ENCODE results near the gene VTN.

Gene VTN

DNA sequence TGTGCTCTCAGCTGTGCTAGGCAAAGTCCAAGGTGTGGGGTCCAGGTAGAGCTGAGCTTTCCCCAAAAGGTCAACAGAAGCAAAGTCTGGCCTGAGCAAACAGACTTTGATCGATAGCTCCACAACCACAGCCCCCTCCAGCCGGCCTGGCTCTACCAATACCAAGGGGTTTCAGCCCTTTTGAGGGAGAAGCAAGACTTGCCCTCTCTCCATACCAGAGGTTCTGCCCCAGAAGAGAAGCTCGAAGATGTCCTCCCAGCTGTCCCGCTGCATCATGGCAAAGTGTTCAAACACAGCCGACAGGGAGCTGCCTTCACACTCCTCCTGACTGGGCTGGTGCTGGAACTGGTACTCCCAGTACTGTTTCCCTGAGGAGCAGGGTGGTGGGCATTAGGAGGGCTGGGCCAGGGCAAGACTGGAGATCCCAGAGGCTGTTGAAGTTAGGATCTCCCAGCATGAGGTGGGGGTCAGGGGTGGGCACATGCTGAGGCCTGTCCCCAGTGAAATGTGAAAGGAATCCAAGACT, 1.7 kb downstream of the VTN start:
- Histone ChIP-seq H4K8ac (ENCODE audit: low read depth, low read length) (no peak overlapping the region), H4K12ac (ENCODE audit: low read depth, low read length) (no peak overlapping the region), H3K4me3 (ENCODE audit: low read depth, low read length) (no peak overlapping the region), H2AFZ (ENCODE audit: insufficient read depth, low read length, poor library complexity) (no peak overlapping the region), H3K4ac (ENCODE audit: low read depth, low read length) (no peak overlapping the region), H2BK120ac (ENCODE audit: insufficient read depth, low read length, poor library complexity) (no peak overlapping the region), H3K27ac (ENCODE audit: low read depth, low read length) (no peak overlapping the region), H3K4me2 (ENCODE audit: low read length) (no peak overlapping the region), H3K36me3 (ENCODE audit: control insufficient read depth in 1 of 2, insufficient read depth in 2 of 2, low read length in 2 of 2) (peaks cover 6 to 16% of the 10 kb centered on the region in 2 experiments), H3K9ac (ENCODE audit: low read length) (no peak overlapping the region), H2BK12ac (ENCODE audit: low read length) (no peak overlapping the region), H2AK5ac (ENCODE audit: low read length) (no peak overlapping the region), H3K23ac (ENCODE audit: low read length) (no peak overlapping the region), H3K18ac (ENCODE audit: low read length) (no peak overlapping the region), H4K91ac (ENCODE audit: low read depth, low read length) (no peak overlapping the region), H3K4me1 (ENCODE audit: control insufficient read depth in 1 of 2, insufficient read depth in 2 of 2, low read length in 2 of 2) (peaks cover 16 to 22% of the 10 kb centered on the region in 2 experiments), H3K27me3 (ENCODE audit: insufficient read depth, low read length) (peaks cover 19% of the 10 kb centered on the region), H3K9me3 (ENCODE audit: insufficient read depth, low read depth, low read length) (no peaks in the 10 kb centered on the region), H3K79me1 (ENCODE audit: low read length) (no peaks in the 10 kb centered on the region), H2BK5ac (ENCODE audit: low read depth, low read length, poor library complexity) (no peak overlapping the region), H3K79me2 (ENCODE audit: control insufficient read depth, insufficient read depth, low read length, poor library complexity) (no peaks in the 10 kb centered on the region), H3K14ac (ENCODE audit: low read length) (no peak overlapping the region)
- no CpG with 5 or more reads among the region's 5 CpGs for WGBS (ENCODE audit: extremely low coverage, insufficient coverage, insufficient read length)
- DNase-seq: no peak

DNA sequence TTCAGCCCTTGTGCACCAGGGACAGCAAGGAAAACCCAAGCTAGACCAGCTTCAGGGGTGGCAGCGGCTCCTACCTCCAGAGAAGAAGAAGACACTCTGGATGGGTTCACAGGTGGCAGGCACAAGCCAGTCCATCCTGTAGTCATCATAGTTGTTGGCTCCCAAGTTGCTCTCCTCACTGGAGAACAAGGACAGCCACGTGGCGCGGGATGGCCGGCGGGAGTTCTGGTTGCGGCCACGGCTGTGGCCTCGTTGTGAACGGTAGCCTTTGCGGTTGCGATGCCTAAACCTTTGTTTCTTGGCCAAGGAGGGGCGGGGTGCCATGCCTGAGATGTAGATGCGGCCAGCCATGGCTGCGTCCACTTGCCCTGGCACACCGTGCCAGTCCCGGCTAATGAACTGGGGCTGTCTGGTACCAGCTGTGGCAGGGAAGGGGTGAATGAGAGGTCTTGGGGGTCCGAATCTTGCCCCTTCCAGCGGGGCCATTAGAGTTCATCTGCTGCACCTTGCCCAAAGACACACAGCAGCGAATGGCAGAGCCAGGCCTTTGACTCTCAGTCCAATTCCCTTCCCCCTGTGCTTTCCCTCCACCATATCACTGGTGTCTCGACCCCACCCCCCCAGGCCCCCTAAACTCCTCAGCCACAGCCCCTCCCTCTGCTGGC, 2.3 kb downstream of the VTN start:
- Histone ChIP-seq H2BK12ac (ENCODE audit: low read length) (no peak overlapping the region), H4K12ac (ENCODE audit: low read depth, low read length) (no peak overlapping the region), H3K9ac (ENCODE audit: low read length) (no peak overlapping the region), H3K14ac (ENCODE audit: low read length) (no peak overlapping the region), H3K9me3 (ENCODE audit: insufficient read depth, low read depth, low read length) (no peaks in the 10 kb centered on the region), H2AFZ (ENCODE audit: insufficient read depth, low read length, poor library complexity) (no peak overlapping the region), H4K8ac (ENCODE audit: low read depth, low read length) (no peak overlapping the region), H3K79me2 (ENCODE audit: control insufficient read depth, insufficient read depth, low read length, poor library complexity) (no peaks in the 10 kb centered on the region), H3K4me2 (ENCODE audit: low read length) (no peak overlapping the region), H4K91ac (ENCODE audit: low read depth, low read length) (no peak overlapping the region), H3K79me1 (ENCODE audit: low read length) (no peaks in the 10 kb centered on the region), H2BK120ac (ENCODE audit: insufficient read depth, low read length, poor library complexity) (no peak overlapping the region), H3K4ac (ENCODE audit: low read depth, low read length) (no peak overlapping the region), H3K23ac (ENCODE audit: low read length) (no peak overlapping the region), H2BK5ac (ENCODE audit: low read depth, low read length, poor library complexity) (no peak overlapping the region), H3K18ac (ENCODE audit: low read length) (no peak overlapping the region), H3K27ac (ENCODE audit: low read depth, low read length) (no peak overlapping the region), H3K27me3 (ENCODE audit: insufficient read depth, low read length) (peaks cover 13% of the 10 kb centered on the region), H3K36me3 (ENCODE audit: control insufficient read depth in 1 of 2, insufficient read depth in 2 of 2, low read length in 2 of 2) (peaks cover 6 to 20% of the 10 kb centered on the region in 2 experiments), H3K4me3 (ENCODE audit: low read depth, low read length) (no peak overlapping the region), H2AK5ac (ENCODE audit: low read length) (no peak overlapping the region), H3K4me1 (ENCODE audit: control insufficient read depth in 1 of 2, insufficient read depth in 2 of 2, low read length in 2 of 2) (peaks cover 16 to 22% of the 10 kb centered on the region in 2 experiments)
- WGBS (ENCODE audit: extremely low coverage, insufficient coverage, insufficient read length): no CpG with 5 or more reads among the region's 21 CpGs
- DNase-seq: no peak

DNA sequence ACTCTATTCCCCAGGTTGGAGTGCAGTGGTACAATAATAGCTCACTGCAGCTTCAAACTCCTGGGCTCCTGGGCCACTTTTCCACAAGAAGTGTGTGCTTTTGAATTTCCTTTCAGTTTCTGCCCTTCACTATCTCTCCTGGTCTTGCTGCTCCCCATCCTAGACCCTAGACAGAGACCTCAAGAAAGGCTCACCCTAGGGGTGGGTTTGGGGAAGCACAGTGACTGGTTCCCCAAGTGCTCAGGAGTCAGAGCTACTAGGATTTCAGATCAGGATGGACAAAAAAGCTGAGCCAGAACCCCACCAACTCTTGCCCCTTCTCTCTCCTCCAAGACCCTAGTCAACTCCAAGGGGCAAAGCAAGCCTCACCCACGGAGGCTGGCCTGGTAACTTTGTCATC, 3.5 kb downstream of the VTN start:
- no CpG with 5 or more reads among the region's 1 CpG for WGBS (ENCODE audit: extremely low coverage, insufficient coverage, insufficient read length)
- Histone ChIP-seq H3K4me1 (ENCODE audit: control insufficient read depth in 1 of 2, insufficient read depth in 2 of 2, low read length in 2 of 2) (peaks cover 10 to 15% of the 10 kb centered on the region in 2 experiments), H3K18ac (ENCODE audit: low read length) (no peak overlapping the region), H4K91ac (ENCODE audit: low read depth, low read length) (no peak overlapping the region), H3K4me3 (ENCODE audit: low read depth, low read length) (no peak overlapping the region), H3K9me3 (ENCODE audit: insufficient read depth, low read depth, low read length) (no peaks in the 10 kb centered on the region), H3K79me2 (ENCODE audit: control insufficient read depth, insufficient read depth, low read length, poor library complexity) (no peaks in the 10 kb centered on the region), H3K36me3 (ENCODE audit: control insufficient read depth in 1 of 2, insufficient read depth in 2 of 2, low read length in 2 of 2) (peaks cover 10 to 25% of the 10 kb centered on the region in 2 experiments), H3K4me2 (ENCODE audit: low read length) (no peak overlapping the region), H3K4ac (ENCODE audit: low read depth, low read length) (no peak overlapping the region), H3K23ac (ENCODE audit: low read length) (no peak overlapping the region), H2AK5ac (ENCODE audit: low read length) (no peak overlapping the region), H3K27me3 (ENCODE audit: insufficient read depth, low read length) (peaks cover 1% of the 10 kb centered on the region), H3K79me1 (ENCODE audit: low read length) (no peaks in the 10 kb centered on the region), H4K8ac (ENCODE audit: low read depth, low read length) (no peak overlapping the region), H2AFZ (ENCODE audit: insufficient read depth, low read length, poor library complexity) (no peak overlapping the region), H3K14ac (ENCODE audit: low read length) (no peak overlapping the region), H2BK12ac (ENCODE audit: low read length) (no peak overlapping the region), H2BK5ac (ENCODE audit: low read depth, low read length, poor library complexity) (no peak overlapping the region), H3K27ac (ENCODE audit: low read depth, low read length) (no peak overlapping the region), H4K12ac (ENCODE audit: low read depth, low read length) (no peak overlapping the region), H2BK120ac (ENCODE audit: insufficient read depth, low read length, poor library complexity) (no peak overlapping the region), H3K9ac (ENCODE audit: low read length) (no peak overlapping the region)
- DNase-seq: no peak

DNA sequence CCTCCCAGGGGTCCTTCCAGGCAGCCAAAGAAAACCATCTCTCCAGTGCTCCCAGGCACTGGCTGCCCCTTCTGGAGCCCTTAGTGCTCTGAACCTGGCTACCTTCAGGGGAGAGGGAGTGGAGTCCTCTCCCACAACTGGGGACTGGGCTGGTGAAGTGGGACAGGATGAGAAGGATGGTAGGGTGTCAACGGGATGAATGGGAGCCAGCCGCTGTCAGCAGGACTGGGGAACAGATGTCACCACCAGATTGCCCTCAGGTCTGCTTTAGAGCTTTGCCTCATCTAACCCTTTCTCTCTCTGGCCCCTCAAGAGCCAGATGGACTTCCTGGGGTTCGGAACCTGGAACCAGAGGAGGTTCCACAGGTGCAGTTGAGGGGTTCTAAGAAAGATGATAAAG, 4.6 kb downstream of the VTN start:
- no peak overlapping the region for H3K4me3 ChIP-seq (ENCODE audit: low read depth, low read length)
- no peak overlapping the region for H2BK120ac ChIP-seq (ENCODE audit: insufficient read depth, low read length, poor library complexity)
- H4K12ac ChIP-seq (ENCODE audit: low read depth, low read length): no peak overlapping the region
- no peak overlapping the region for H3K4me2 ChIP-seq (ENCODE audit: low read length)
- H3K14ac ChIP-seq (ENCODE audit: low read length): no peak overlapping the region
- no peak overlapping the region for H3K9ac ChIP-seq (ENCODE audit: low read length)
- H3K4ac ChIP-seq (ENCODE audit: low read depth, low read length): no peak overlapping the region
- H2AK5ac ChIP-seq (ENCODE audit: low read length): no peak overlapping the region
- H3K4me1 ChIP-seq (ENCODE audit: control insufficient read depth in 1 of 2, insufficient read depth in 2 of 2, low read length in 2 of 2): peaks cover 6 to 9% of the 10 kb centered on the region in 2 experiments
- peaks cover 17 to 36% of the 10 kb centered on the region in 2 experiments for H3K36me3 ChIP-seq (ENCODE audit: control insufficient read depth in 1 of 2, insufficient read depth in 2 of 2, low read length in 2 of 2)
- no peak overlapping the region for H3K23ac ChIP-seq (ENCODE audit: low read length)
- no peak overlapping the region for H3K18ac ChIP-seq (ENCODE audit: low read length)
- H3K9me3 ChIP-seq (ENCODE audit: insufficient read depth, low read depth, low read length): no peaks in the 10 kb centered on the region
- no peaks in the 10 kb centered on the region for H3K79me2 ChIP-seq (ENCODE audit: control insufficient read depth, insufficient read depth, low read length, poor library complexity)
- DNase-seq: no peak
- H3K79me1 ChIP-seq (ENCODE audit: low read length): no peaks in the 10 kb centered on the region
- no peak overlapping the region for H3K27ac ChIP-seq (ENCODE audit: low read depth, low read length)
- H2BK12ac ChIP-seq (ENCODE audit: low read length): no peak overlapping the region
- no peaks in the 10 kb centered on the region for H3K27me3 ChIP-seq (ENCODE audit: insufficient read depth, low read length)
- no peak overlapping the region for H4K8ac ChIP-seq (ENCODE audit: low read depth, low read length)
- H2AFZ ChIP-seq (ENCODE audit: insufficient read depth, low read length, poor library complexity): no peak overlapping the region
- H2BK5ac ChIP-seq (ENCODE audit: low read depth, low read length, poor library complexity): no peak overlapping the region
- no CpG with 5 or more reads among the region's 3 CpGs for WGBS (ENCODE audit: extremely low coverage, insufficient coverage, insufficient read length)
- no peak overlapping the region for H4K91ac ChIP-seq (ENCODE audit: low read depth, low read length)
